Neutrophil (primary cell): ENCODE measurements around the gene C10orf95.

Experiments
- H3K27ac ChIP-seq: fragments of 200-600 bp; sonication (generic); 2 replicates; pipeline ENCODE4 v1.5.1; 2016; ENCODE audit warnings: mild to moderate bottlenecking, moderate library complexity
- H3K27me3 ChIP-seq: fragments of 200-600 bp; sonication (generic); 2 replicates; pipeline ENCODE4 v1.6.0; 2016; ENCODE audit warnings: mild to moderate bottlenecking
- H3K36me3 ChIP-seq: fragments of 200-600 bp; sonication (generic); 2 replicates; pipeline ENCODE4 v1.5.1; 2017
- H3K4me1 ChIP-seq, 2 experiments: fragments of 200-600 bp in 1 of 2; sonication (generic) in 1 of 2; 1 replicate in 1 of 2; 2 replicates in 1 of 2; pipeline versions ENCODE4 v1.5.1 to v1.6.1; 2013 to 2016; ENCODE audit warnings: low read depth in 1 of 2, low read length in 1 of 2, mild to moderate bottlenecking in 1 of 2, moderate library complexity in 1 of 2; ENCODE audit not compliant: control insufficient read depth in 1 of 2, insufficient read depth in 1 of 2
- H3K4me3 ChIP-seq, 2 experiments: fragments of 200-600 bp in 1 of 2; sonication (generic) in 1 of 2; 1 replicate in 1 of 2; 2 replicates in 1 of 2; pipeline ENCODE4 v1.5.1; 2013 to 2016; ENCODE audit warnings: low read depth in 1 of 2, low read length in 1 of 2, mild to moderate bottlenecking in 1 of 2, moderate library complexity in 1 of 2
- H3K9me3 ChIP-seq: fragments of 200-600 bp; sonication (generic); 2 replicates; pipeline ENCODE4 v1.5.1; 2016
- CTCF ChIP-seq: fragments of 200-600 bp; sonication (generic); IDR thresholded peaks from 2 replicates; pipeline ENCODE4 v1.5.1; 2016; ENCODE audit warnings: antibody characterized with exemption

Gene C10orf95

GRCh38 chr10:102479651-102480050, 28.3 kb upstream of the C10orf95 start:
- peak overlapping the region; percentile 59 for H3K27ac ChIP-seq
- H3K36me3 ChIP-seq: peaks cover 73% of the 10 kb centered on the region
- TF ChIP-seq CTCF: no peak

GRCh38 chr10:102476466-102477141, 25.3 kb upstream of the C10orf95 start:
- H3K9me3 ChIP-seq: no peaks in the 10 kb centered on the region
- H3K27ac ChIP-seq: no peak overlapping the region
- peaks cover 64% of the 10 kb centered on the region for H3K36me3 ChIP-seq

More at GRCh38 chr10:102479651-102480050, 28.3 kb upstream of the C10orf95 start:
- no peaks in the 10 kb centered on the region for H3K27me3 ChIP-seq
- H3K9me3 ChIP-seq: no peaks in the 10 kb centered on the region
- no peak overlapping the region for H3K4me3 ChIP-seq
- H3K4me1 ChIP-seq: peaks cover 4 to 7% of the 10 kb centered on the region in 2 experiments

GRCh38 chr10:102475451-102476040, 24.2 kb upstream of the C10orf95 start:
- H3K36me3 ChIP-seq: peaks cover 57% of the 10 kb centered on the region
- no peak for TF ChIP-seq CTCF
- no peaks in the 10 kb centered on the region for H3K27me3 ChIP-seq
- no peak overlapping the region for H3K4me3 ChIP-seq
- H3K4me1 ChIP-seq: peaks cover 4 to 8% of the 10 kb centered on the region in 2 experiments
- no peak overlapping the region for H3K27ac ChIP-seq
- no peaks in the 10 kb centered on the region for H3K9me3 ChIP-seq

More at GRCh38 chr10:102476466-102477141, 25.3 kb upstream of the C10orf95 start:
- peaks cover 4 to 7% of the 10 kb centered on the region in 2 experiments for H3K4me1 ChIP-seq
- H3K27me3 ChIP-seq: no peaks in the 10 kb centered on the region
- H3K4me3 ChIP-seq: no peak overlapping the region
- no peak for TF ChIP-seq CTCF

GRCh38 chr10:102473445-102474331, 22.3 kb upstream of the C10orf95 start:
- no peaks in the 10 kb centered on the region for H3K9me3 ChIP-seq
- TF ChIP-seq CTCF: no peak
- H3K4me3 ChIP-seq: no peak overlapping the region
- peaks cover 20 to 21% of the 10 kb centered on the region in 2 experiments for H3K4me1 ChIP-seq
- peaks cover 41% of the 10 kb centered on the region for H3K36me3 ChIP-seq
- no peak overlapping the region for H3K27ac ChIP-seq
- no peaks in the 10 kb centered on the region for H3K27me3 ChIP-seq

GRCh38 chr10:102470579-102471546, 19.5 kb upstream of the C10orf95 start:
- no peaks in the 10 kb centered on the region for H3K9me3 ChIP-seq
- H3K36me3 ChIP-seq: peaks cover 25% of the 10 kb centered on the region

More at GRCh38 chr10:102470579-102471546, 19.5 kb upstream of the C10orf95 start:
- Histone ChIP-seq H3K27ac (peak overlapping the region; percentile 92), H3K27me3 (no peaks in the 10 kb centered on the region), H3K4me3 (no peak overlapping the region), H3K4me1 (peaks cover 42 to 43% of the 10 kb centered on the region in 2 experiments)
- TF ChIP-seq CTCF: no peak
